HepG2 (cell line): ENCODE measurements around the gene ANKK1. TPM values are rescaled to one million over a fixed set of nuclear protein-coding genes. Genes with fewer than 3 reads are reported as not detected.

Source experiments
- ATAC-seq: fragments of 200-7000 bp; cut with Tn5 transposase; 3 replicates; pipeline ENCODE4 v1.9.1; 2020; ENCODE audit warnings: mild to moderate bottlenecking, moderate library complexity
- BruUV-seq: library from RNA; stranded (reverse); fragments of 400-500 nt; replicated peaks from 2 replicates; lab custom pipeline; 2021; lab: Mats Ljungman, UMichigan
- CTCF ChIA-PET: fragments of 300-600 bp; formaldehyde crosslinking; extraction: SDS; loops from one replicate; lab custom pipeline; 2021; ENCODE audit warnings: low total read pairs, inconsistent platforms, low intra/inter-chr PET ratio; lab: Yijun Ruan, JAX
- POLR2A ChIA-PET: fragments of 350-600 bp; sonication (Branson Sonifier 250); formaldehyde crosslinking; loops from one replicate; lab custom pipeline; 2020; ENCODE audit warnings: antibody characterized with exemption, inconsistent platforms; lab: Yijun Ruan, JAX
- DNase-seq: peaks from one replicate; pipeline ENCODE4 v3.0.0-alpha.2; 2015; ENCODE audit warnings: low spot score
- FAIRE-seq: peaks from 3 replicates; lab custom pipeline; 2011; peaks lifted over from hg19 to GRCh38; lab: Jason Lieb, UNC
- H2AFZ ChIP-seq: one replicate; pipeline ENCODE4 v1.6.1; 2011; ENCODE audit warnings: low read length, inconsistent platforms
- H3K27ac ChIP-seq: fragments of 300-600 bp; 3 replicates; pipeline ENCODE4 v1.8.0; 2011; ENCODE audit warnings: mixed run types, mild to moderate bottlenecking, mixed read lengths, low read length, inconsistent platforms; ENCODE audit not compliant: insufficient read depth; ENCODE audit errors: extremely low read length
- H3K27me3 ChIP-seq, 2 experiments: fragments of 200-600 bp in 1 of 2; 2 replicates in 1 of 2; 3 replicates in 1 of 2; pipeline versions ENCODE4 v1.6.0 to v1.8.0; 2011; ENCODE audit warnings: low read length in 2 of 2, mild to moderate bottlenecking in 2 of 2, moderate library complexity in 2 of 2, inconsistent platforms in 1 of 2; ENCODE audit not compliant: insufficient read depth in 2 of 2, control insufficient read depth in 1 of 2
- H3K36me3 ChIP-seq, 2 experiments: fragments of 200-600 bp in 1 of 2; replicated peaks in 1 of 2; 2 replicates in 1 of 2; 3 replicates in 1 of 2; pipeline versions ENCODE4 v1.5.1 to v1.8.0; 2011; ENCODE audit warnings: low read length in 2 of 2, inconsistent platforms in 1 of 2; ENCODE audit not compliant: insufficient read depth in 2 of 2, control insufficient read depth in 1 of 2
- H3K4me1 ChIP-seq: 2 replicates; pipeline ENCODE4 v1.5.1; 2012; ENCODE audit warnings: low read length, inconsistent platforms; ENCODE audit not compliant: insufficient read depth
- H3K4me2 ChIP-seq: 2 replicates; pipeline ENCODE4 v1.6.0; 2011; ENCODE audit warnings: low read depth, low read length, inconsistent platforms
- H3K4me3 ChIP-seq, 3 experiments: fragments of 200-600 bp in 1 of 3; sonication (generic), shearing (Covaris generic) in 1 of 3; replicated peaks in 1 of 3; 2 replicates each; pipeline ENCODE4 v1.5.1; 2011 to 2016; ENCODE audit warnings: low read length in 3 of 3, inconsistent platforms in 2 of 3, low read depth in 2 of 3, mild to moderate bottlenecking in 2 of 3, control low read depth in 1 of 3, mixed read lengths in 1 of 3; ENCODE audit not compliant: insufficient read depth in 1 of 3
- H3K79me2 ChIP-seq: one replicate; pipeline ENCODE4 v1.6.1; 2011; ENCODE audit warnings: low read length, inconsistent platforms; ENCODE audit not compliant: insufficient read depth
- H3K9ac ChIP-seq: 2 replicates; pipeline ENCODE4 v1.6.0; 2011; ENCODE audit warnings: mild to moderate bottlenecking, low read depth, low read length, inconsistent platforms; ENCODE audit not compliant: insufficient read depth
- H3K9me3 ChIP-seq: 2 replicates; pipeline ENCODE4 v1.5.1; 2012; ENCODE audit warnings: mild to moderate bottlenecking, low read length
- H4K20me1 ChIP-seq: 2 replicates; pipeline ENCODE4 v1.6.0; 2011; ENCODE audit warnings: inconsistent platforms, mild to moderate bottlenecking, low read length, moderate library complexity; ENCODE audit not compliant: insufficient read depth
- AKAP8 ChIP-seq: sonication (generic); formaldehyde crosslinking; IDR thresholded peaks from 2 replicates; pipeline ENCODE4 v1.5.1; 2020; ENCODE audit warnings: mild to moderate bottlenecking, missing genetic modification reagents
- CTCF ChIP-seq: sonication (generic); formaldehyde crosslinking; IDR thresholded peaks from 2 replicates; pipeline ENCODE4 v1.5.0; 2020; ENCODE audit warnings: mild to moderate bottlenecking, missing genetic modification reagents, moderate library complexity
- POLR2A ChIP-seq, 2 experiments: IDR thresholded peaks; 2 replicates each; pipeline ENCODE4 v1.6.1; 2011; ENCODE audit warnings: low read depth in 2 of 2, low read length in 2 of 2, mild to moderate bottlenecking in 1 of 2, moderate library complexity in 1 of 2; ENCODE audit not compliant: insufficient read depth in 1 of 2
- SMAD3 ChIP-seq: sonication (generic); formaldehyde crosslinking; IDR thresholded peaks from 2 replicates; pipeline ENCODE4 v1.4.0; 2020; ENCODE audit warnings: missing genetic modification reagents
- TBX2 ChIP-seq: sonication (generic); formaldehyde crosslinking; IDR thresholded peaks from 2 replicates; pipeline ENCODE4 v1.5.0; 2020; ENCODE audit warnings: missing genetic modification reagents, mild to moderate bottlenecking, borderline replicate concordance
- ZIK1 ChIP-seq: sonication (generic); formaldehyde crosslinking; IDR thresholded peaks from 2 replicates; pipeline ENCODE4 v1.5.0; 2020; ENCODE audit warnings: mild to moderate bottlenecking, low read depth, missing genetic modification reagents, borderline replicate concordance
- ZMAT3 ChIP-seq: sonication (generic); formaldehyde crosslinking; conservative IDR thresholded peaks from 2 replicates; pipeline ENCODE4 v1.7.0; 2021; ENCODE audit warnings: missing genetic modification reagents
- ZNF564 ChIP-seq: sonication (generic); formaldehyde crosslinking; IDR thresholded peaks from 2 replicates; pipeline ENCODE4 v1.8.1; 2023; ENCODE audit warnings: mild to moderate bottlenecking, missing genetic modification reagents
- ZNF567 ChIP-seq: sonication (generic); formaldehyde crosslinking; IDR thresholded peaks from 2 replicates; pipeline ENCODE4 v1.8.1; 2023; ENCODE audit warnings: mild to moderate bottlenecking, missing genetic modification reagents, borderline replicate concordance
- ZNF589 ChIP-seq: sonication (generic); formaldehyde crosslinking; conservative IDR thresholded peaks from 2 replicates; pipeline ENCODE4 v1.8.0; 2022; ENCODE audit warnings: mild to moderate bottlenecking, moderate library complexity, missing genetic modification reagents
- WGBS: methylation state at CpG from one replicate; pipeline ENCODE4 v1.1.6; 2017; ENCODE audit warnings: low lambda C conversion rate; 5-methylcytosine and 5-hydroxymethylcytosine counted together
- in situ Hi-C: cut with HindIII; loops from 2 replicates; pipeline ENCODE4 v1.10.0; 2017; ENCODE audit warnings: low pct_unique_long_range_greater_than_20kb; ENCODE audit not compliant: extremely low pct_ligation_motif_present
- intact Hi-C: fragments of 100-400 bp; cut with micrococcal nuclease; formaldehyde crosslinking; loops from one replicate; pipeline ENCODE4 v1.10.0; 2022; ENCODE audit not compliant: unreplicated experiment
- polyA plus RNA-seq, 8 experiments: library from polyadenylated mRNA; depleted of rRNA in 3 of 8; stranded (reverse) in 7 of 8; unstranded in 1 of 8; fragments of >200 nt; fragmentation: Illumina TruSeq in 4 of 8; extraction: Trizol in 4 of 8; gene quantifications; 2 replicates each; pipeline versions ENCODE4 v1.2.1 to v1.2.3, GENCODE V29; 2011 to 2016; ENCODE audit warnings: low read depth in 4 of 8, missing spikeins in 1 of 8, mixed read lengths in 1 of 8; ENCODE audit not compliant: insufficient read depth in 1 of 8
- total RNA-seq, 5 experiments: library from RNA; depleted of rRNA; stranded (reverse); fragments of >200 nt; fragmentation: Illumina TruSeq; extraction: Trizol; gene quantifications; 2 replicates each; pipeline ENCODE4 v1.2.3, GENCODE V29; 2016; ENCODE audit warnings: low read depth in 1 of 5

ANKK1 gene
- total and polyA plus RNA-seq, 2 of the 13 experiments (the other 11 are each of a cell fraction or from before 2014, with no cell fraction given) = 0.04 to 0.22 TPM

GRCh38 chr11:113410414-113411135 is 23.0 kb downstream of the ANKK1 start (continued):
- no peak for TF ChIP-seq TBX2 (CRISPR knock-in tag)
- no peak for TF ChIP-seq ZNF564 (CRISPR knock-in tag)
- TF ChIP-seq, all 625 proteins: peak for 0

- H3K79me2 ChIP-seq = no peaks in the 10 kb centered on the region
- ChIA-PET POLR2A (no interaction called here), CTCF (no interaction called here)
- no peak for DNase-seq
- no peaks in the 10 kb centered on the region for H4K20me1 ChIP-seq
- no peak for FAIRE-seq
- H3K9ac ChIP-seq = no peak overlapping the region
- H3K9me3 ChIP-seq = no peaks in the 10 kb centered on the region
- 21% methylated on average over 2 of the region's 3 CpGs for WGBS
- H3K27me3 ChIP-seq = peaks cover 4 to 28% of the 10 kb centered on the region in 2 experiments; a peak in 3 of 5 replicates
- intact Hi-C loops (no loop called here), in situ Hi-C loops (no loop called here)
- ATAC-seq = no peak
- no peaks in the 10 kb centered on the region for H3K36me3 ChIP-seq
- no peak for TF ChIP-seq SMAD3 (CRISPR knock-in tag)
- no peak for TF ChIP-seq AKAP8 (CRISPR knock-in tag)
- no peak for TF ChIP-seq ZIK1 (CRISPR knock-in tag)
- no peak for TF ChIP-seq ZNF589 (CRISPR knock-in tag)
- no peak for TF ChIP-seq ZMAT3 (CRISPR knock-in tag)
- no peak for TF ChIP-seq ZNF567 (CRISPR knock-in tag)
- TF ChIP-seq POLR2A (IDR thresholded peaks at IDR 0.05; ENCODE audit: insufficient read depth in 1 of 2, low read depth in 2 of 2, low read length in 2 of 2) = no peak
- TF ChIP-seq CTCF (CRISPR knock-in tag) = no peak
- TF ChIP-seq, all 625 proteins: peak for 0
- Histone ChIP-seq H3K4me2 (no peak overlapping the region), H2AFZ (no peak overlapping the region), H3K27ac (no peak overlapping the region), H3K4me1 (no peaks in the 10 kb centered on the region), H3K4me3 (no peak overlapping the region)
- BruUV-seq = no TSS peak
These were observed 24.0 kb downstream of the ANKK1 start for GRCh38 chr11:113411536-113411935.
